Left colon (tissue), 2 donors: Measurements from ENCODE around the gene RBM5. TPM values are rescaled to one million over a fixed set of nuclear protein-coding genes. Genes with fewer than 3 reads are reported as not detected.

ENCODE experiments used
- total RNA-seq, 2 donors: library from RNA; stranded (reverse); fragmentation: NEBNext Ultra II Directional; extraction: Animal tissue kit (Norgen Biotek cat#: 25700); gene quantifications; one replicate each; pipeline ENCODE4 v1.2.1, GENCODE V29; 2021
- donor health status: DM: no; HTN: no; CAD: no.
- donor health status: DM: yes; HTN: yes; CAD: no.

The RBM5 gene
- total RNA-seq, 2 donors from 2014 or later: 124 to 135 TPM

Other genes with a start within 250 kb of the RBM5 start
- gene TRAIP, start 232.4 kb upstream of the RBM5 start, total RNA-seq: 1 to 10 TPM; 3.2 to 5.3 TPM
- gene CAMKV, start 219.0 kb upstream of the RBM5 start, total RNA-seq: under 1 TPM; 0.12 to 0.34 TPM
- 100 to 1,000 TPM; 124 to 145 TPM for gene MST1R, start 185.0 kb upstream of the RBM5 start, total RNA-seq
- gene MON1A, start 159.1 kb upstream of the RBM5 start, total RNA-seq: 1 to 10 TPM; 9.4 TPM
- 10 to 100 TPM; 63.7 to 76.6 TPM for gene RBM6, start 148.8 kb upstream of the RBM5 start, total RNA-seq
- gene SEMA3F, start 66.4 kb downstream of the RBM5 start, total RNA-seq: 10 to 100 TPM; 11.5 to 12.1 TPM
- gene GNAT1, start 102.7 kb downstream of the RBM5 start, total RNA-seq: not detected
- not detected for gene SLC38A3, start 116.4 kb downstream of the RBM5 start, total RNA-seq
- gene GNAI2, start 147.3 kb downstream of the RBM5 start, total RNA-seq: 10 to 100 TPM; 46.1 to 81.3 TPM
- 100 to 1,000 TPM in 1 of 2 donors, 10 to 100 TPM in 1; 56.8 to 116 TPM for gene SEMA3B, start 180.2 kb downstream of the RBM5 start, total RNA-seq
- not detected for gene LSMEM2, start 190.2 kb downstream of the RBM5 start, total RNA-seq
- gene IFRD2, start 203.5 kb downstream of the RBM5 start, total RNA-seq: 10 to 100 TPM; 48.8 to 68.6 TPM
- 1 to 10 TPM; 2.2 to 2.8 TPM for gene HYAL3, start 210.5 kb downstream of the RBM5 start, total RNA-seq
- gene NAA80, start 210.5 kb downstream of the RBM5 start, total RNA-seq: 10 to 100 TPM in 1 of 2 donors, 1 to 10 TPM in 1; 9.8 to 11.2 TPM
- 10 to 100 TPM in 1 of 2 donors, 1 to 10 TPM in 1; 6.9 to 16.4 TPM for gene HYAL1, start 214.7 kb downstream of the RBM5 start, total RNA-seq
- gene HYAL2, start 233.8 kb downstream of the RBM5 start, total RNA-seq: 10 to 100 TPM; 27.9 to 34.7 TPM
- 10 to 100 TPM; 26.7 to 29.1 TPM for gene TUSC2, start 239.3 kb downstream of the RBM5 start, total RNA-seq